ENCODE data around the gene TMCC1.

The TMCC1 gene

GRCh38 chr3:129793319-129793718 is 100.2 kb downstream of the TMCC1 start:
- Histone ChIP-seq H3K4me3 (peak overlapping the region; percentile 0; the same call in 1 of the 2 replicates), H3K9me3 (ENCODE audit: low read depth, low read length) (no peaks in the 10 kb centered on the region), H3K36me3 (ENCODE audit: insufficient read depth, low read length) (no peaks in the 10 kb centered on the region), H3K27ac (peak overlapping the region; percentile 59), H3K9ac (ENCODE audit: insufficient read length) (no peak overlapping the region)
- DNase-seq (ENCODE audit: low read depth, low spot score) = no peak
- TF ChIP-seq POLR2AphosphoS5 (IDR thresholded peaks at IDR 0.05; ENCODE audit: borderline replicate concordance, low read depth, low read length) = no peak
- no peak for TF ChIP-seq EZH2 (IDR thresholded peaks at IDR 0.05)
- no peak for TF ChIP-seq FOXP2 (optimal IDR thresholded peaks at IDR 0.05; ENCODE audit: control extremely low read depth, extremely low read length, insufficient read depth)

DNA sequence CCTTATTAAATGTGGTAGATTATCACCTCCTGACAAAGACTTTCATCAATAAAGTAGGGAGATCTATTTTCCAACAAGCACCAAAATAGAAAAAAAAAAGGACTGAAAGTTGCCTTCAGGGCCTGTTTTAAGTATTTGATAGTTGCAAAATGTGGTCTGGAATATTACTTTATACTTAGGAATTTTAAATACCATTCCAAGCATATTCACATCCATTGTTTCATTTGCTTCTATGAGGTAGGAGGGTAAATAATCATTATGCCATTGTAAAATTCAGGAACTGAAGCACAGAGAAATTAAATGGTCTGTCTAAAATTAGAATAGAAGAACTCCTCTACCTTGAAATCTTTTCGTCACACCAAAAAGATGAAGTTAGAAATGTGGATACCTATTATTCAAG is 110.0 kb downstream of the TMCC1 start:
- Histone ChIP-seq H3K27ac (no peak overlapping the region), H3K36me3 (ENCODE audit: insufficient read depth, low read length) (0 out of 2 replicates have a peak, but pooled peaks cover 3% of the 10 kb centered on the region), H3K9me3 (ENCODE audit: low read depth, low read length) (no peaks in the 10 kb centered on the region), H3K9ac (ENCODE audit: insufficient read length) (no peak overlapping the region), H3K4me3 (no peak overlapping the region)
- TF ChIP-seq POLR2AphosphoS5 (IDR thresholded peaks at IDR 0.05; ENCODE audit: borderline replicate concordance, low read depth, low read length) (no peak), EZH2 (IDR thresholded peaks at IDR 0.05) (no peak), FOXP2 (optimal IDR thresholded peaks at IDR 0.05; ENCODE audit: control extremely low read depth, extremely low read length, insufficient read depth) (no peak)
- DNase-seq (ENCODE audit: low read depth, low spot score) = no peak

- H3K9me3 ChIP-seq (ENCODE audit: low read depth, low read length) = no peaks in the 10 kb centered on the region
- no peak overlapping the region for H3K27ac ChIP-seq
- H3K36me3 ChIP-seq (ENCODE audit: insufficient read depth, low read length) = peaks cover 3% of the 10 kb centered on the region; the same call in 1 of the 2 replicates
- no peak for TF ChIP-seq POLR2AphosphoS5 (IDR thresholded peaks at IDR 0.05; ENCODE audit: borderline replicate concordance, low read depth, low read length)
- TF ChIP-seq FOXP2 (optimal IDR thresholded peaks at IDR 0.05; ENCODE audit: control extremely low read depth, extremely low read length, insufficient read depth) = no peak
- TF ChIP-seq EZH2 (IDR thresholded peaks at IDR 0.05) = no peak
- DNase-seq (ENCODE audit: low read depth, low spot score) = no peak
- no peak overlapping the region for H3K4me3 ChIP-seq
- no peak overlapping the region for H3K9ac ChIP-seq (ENCODE audit: insufficient read length)
These were observed 114.6 kb downstream of the TMCC1 start for GRCh38 chr3:129778871-129779270.

GRCh38 chr3:129777806-129778205 is 115.7 kb downstream of the TMCC1 start:
- no peak for DNase-seq (ENCODE audit: low read depth, low spot score)
- Histone ChIP-seq H3K36me3 (ENCODE audit: insufficient read depth, low read length) (peaks cover 3% of the 10 kb centered on the region; the same call in 1 of the 2 replicates), H3K9ac (ENCODE audit: insufficient read length) (no peak overlapping the region), H3K9me3 (ENCODE audit: low read depth, low read length) (no peaks in the 10 kb centered on the region), H3K27ac (no peak overlapping the region), H3K4me3 (no peak overlapping the region)
- TF ChIP-seq POLR2AphosphoS5 (IDR thresholded peaks at IDR 0.05; ENCODE audit: borderline replicate concordance, low read depth, low read length) (no peak), EZH2 (IDR thresholded peaks at IDR 0.05) (no peak), FOXP2 (optimal IDR thresholded peaks at IDR 0.05; ENCODE audit: control extremely low read depth, extremely low read length, insufficient read depth) (no peak)

GRCh38 chr3:129775870-129776269 is 117.6 kb downstream of the TMCC1 start:
- H3K27ac ChIP-seq = no peak overlapping the region
- DNase-seq (ENCODE audit: low read depth, low spot score) = no peak
- H3K4me3 ChIP-seq = no peak overlapping the region
- no peaks in the 10 kb centered on the region for H3K9me3 ChIP-seq (ENCODE audit: low read depth, low read length)
- peaks cover 3% of the 10 kb centered on the region; the same call in 1 of the 2 replicates for H3K36me3 ChIP-seq (ENCODE audit: insufficient read depth, low read length)
- no peak overlapping the region for H3K9ac ChIP-seq (ENCODE audit: insufficient read length)
- TF ChIP-seq EZH2 (IDR thresholded peaks at IDR 0.05) (no peak), FOXP2 (optimal IDR thresholded peaks at IDR 0.05; ENCODE audit: control extremely low read depth, extremely low read length, insufficient read depth) (no peak), POLR2AphosphoS5 (IDR thresholded peaks at IDR 0.05; ENCODE audit: borderline replicate concordance, low read depth, low read length) (no peak)

GRCh38 chr3:129773691-129774663 is 119.5 kb downstream of the TMCC1 start:
- no peaks in the 10 kb centered on the region for H3K9me3 ChIP-seq (ENCODE audit: low read depth, low read length)
- H3K36me3 ChIP-seq (ENCODE audit: insufficient read depth, low read length) = no peaks in the 10 kb centered on the region; the same call in 1 of the 2 replicates
- TF ChIP-seq POLR2AphosphoS5 (IDR thresholded peaks at IDR 0.05; ENCODE audit: borderline replicate concordance, low read depth, low read length) = no peak
- TF ChIP-seq EZH2 (IDR thresholded peaks at IDR 0.05) = no peak
- no peak for TF ChIP-seq FOXP2 (optimal IDR thresholded peaks at IDR 0.05; ENCODE audit: control extremely low read depth, extremely low read length, insufficient read depth)
- no peak for DNase-seq (ENCODE audit: low read depth, low spot score)
- H3K4me3 ChIP-seq = no peak overlapping the region
- no peak overlapping the region for H3K9ac ChIP-seq (ENCODE audit: insufficient read length)
- no peak overlapping the region for H3K27ac ChIP-seq

- no peaks in the 10 kb centered on the region; the same call in 1 of the 2 replicates for H3K36me3 ChIP-seq (ENCODE audit: insufficient read depth, low read length)
- no peak for DNase-seq (ENCODE audit: low read depth, low spot score)
- TF ChIP-seq FOXP2 (optimal IDR thresholded peaks at IDR 0.05; ENCODE audit: control extremely low read depth, extremely low read length, insufficient read depth) (no peak), POLR2AphosphoS5 (IDR thresholded peaks at IDR 0.05; ENCODE audit: borderline replicate concordance, low read depth, low read length) (no peak), EZH2 (IDR thresholded peaks at IDR 0.05) (no peak)
- no peak overlapping the region for H3K27ac ChIP-seq
- no peak overlapping the region for H3K4me3 ChIP-seq
- H3K9ac ChIP-seq (ENCODE audit: insufficient read length) = no peak overlapping the region
- H3K9me3 ChIP-seq (ENCODE audit: low read depth, low read length) = no peaks in the 10 kb centered on the region
These were observed 122.9 kb downstream of the TMCC1 start for GRCh38 chr3:129770604-129771003.

DNA sequence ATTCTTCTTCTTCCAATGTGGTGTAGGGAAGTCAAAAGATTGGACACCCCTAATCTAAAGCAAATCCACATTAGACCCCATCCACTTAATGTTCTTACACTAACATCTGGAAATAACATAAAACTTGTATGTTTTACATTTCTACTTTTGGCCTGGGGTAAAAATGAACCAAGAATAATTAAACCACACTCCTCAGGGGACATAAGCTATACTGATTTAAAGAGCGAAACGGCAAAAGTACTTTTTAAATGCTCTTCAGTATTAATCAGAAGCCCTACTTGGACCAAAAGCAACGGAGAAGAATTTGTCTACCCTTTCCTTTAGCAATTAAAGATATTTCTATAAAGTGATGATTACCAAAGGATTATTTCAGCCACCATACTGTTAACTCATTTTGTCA is 123.9 kb downstream of the TMCC1 start:
- no peaks in the 10 kb centered on the region for H3K9me3 ChIP-seq (ENCODE audit: low read depth, low read length)
- DNase-seq (ENCODE audit: low read depth, low spot score) = peak; percentile 89
- peak overlapping the region; percentile 71 for H3K27ac ChIP-seq
- no peak for TF ChIP-seq FOXP2 (optimal IDR thresholded peaks at IDR 0.05; ENCODE audit: control extremely low read depth, extremely low read length, insufficient read depth)
- peak; percentile 35; the same call in 1 of the 2 replicates for TF ChIP-seq POLR2AphosphoS5 (IDR thresholded peaks at IDR 0.05; ENCODE audit: borderline replicate concordance, low read depth, low read length)
- TF ChIP-seq EZH2 (IDR thresholded peaks at IDR 0.05) = no peak
- no peak overlapping the region for H3K9ac ChIP-seq (ENCODE audit: insufficient read length)
- no peaks in the 10 kb centered on the region; the same call in 1 of the 2 replicates for H3K36me3 ChIP-seq (ENCODE audit: insufficient read depth, low read length)
- peak overlapping the region; percentile 45 for H3K4me3 ChIP-seq
